ENCODE results near the gene HPSE2.
"Not testable (repeated sequence)": the region's sequence is repeated elsewhere in the genome, so short reads cannot be mapped to it uniquely, and the experiment has no call there.

Gene HPSE2

GRCh38 chr10:99161165-99161564 lies 74.5 kb downstream of the HPSE2 start:
- DNase-seq (ENCODE audit: low read depth): no peak

DNA sequence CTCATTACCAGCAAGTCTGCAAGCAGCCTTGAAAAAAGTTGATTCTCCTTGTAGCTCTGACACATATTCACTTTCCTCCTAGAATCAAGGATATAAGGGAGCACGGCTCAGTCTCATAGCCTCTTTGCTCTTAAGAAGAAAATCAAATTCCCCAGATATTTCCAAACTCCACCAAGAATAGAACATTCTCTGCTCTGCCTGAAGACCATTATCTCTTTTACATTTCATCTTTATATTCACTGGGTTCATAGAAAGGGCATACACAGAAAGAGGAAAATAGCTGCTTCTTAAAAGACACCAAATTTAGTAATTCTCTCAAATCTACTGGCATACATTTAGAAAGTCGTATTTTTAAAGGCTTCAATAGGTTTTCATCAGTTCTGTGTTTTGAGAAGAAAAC lies 92.0 kb downstream of the HPSE2 start:
- DNase-seq (ENCODE audit: low read depth): no peak

- DNase-seq (ENCODE audit: low read depth): no peak
Observed at GRCh38 chr10:99143011-99143410, 92.6 kb downstream of the HPSE2 start.

- not testable (repeated sequence) for DNase-seq (ENCODE audit: low read depth)
Observed at GRCh38 chr10:99132897-99133296, 102.8 kb downstream of the HPSE2 start.

DNA sequence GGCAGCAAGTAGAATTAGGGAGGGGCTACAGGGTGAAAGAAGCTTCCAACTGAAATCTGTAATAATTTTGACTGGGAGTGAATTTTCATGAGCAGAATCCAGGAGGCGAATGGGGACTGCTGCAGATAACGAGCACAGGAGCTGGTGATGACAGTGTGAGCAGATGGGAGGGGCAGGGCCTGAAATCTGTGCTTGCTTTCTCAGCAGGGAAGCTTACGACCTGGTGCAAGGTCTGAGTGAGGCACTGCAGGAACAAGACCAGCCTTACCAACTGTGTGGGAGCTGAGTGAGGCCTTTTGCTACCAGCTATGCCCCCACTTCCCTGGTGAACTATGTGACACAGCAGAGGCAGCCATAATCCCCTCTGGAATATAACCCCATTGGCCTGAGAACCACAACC lies 109.8 kb downstream of the HPSE2 start:
- no peak for DNase-seq (ENCODE audit: low read depth)

DNA sequence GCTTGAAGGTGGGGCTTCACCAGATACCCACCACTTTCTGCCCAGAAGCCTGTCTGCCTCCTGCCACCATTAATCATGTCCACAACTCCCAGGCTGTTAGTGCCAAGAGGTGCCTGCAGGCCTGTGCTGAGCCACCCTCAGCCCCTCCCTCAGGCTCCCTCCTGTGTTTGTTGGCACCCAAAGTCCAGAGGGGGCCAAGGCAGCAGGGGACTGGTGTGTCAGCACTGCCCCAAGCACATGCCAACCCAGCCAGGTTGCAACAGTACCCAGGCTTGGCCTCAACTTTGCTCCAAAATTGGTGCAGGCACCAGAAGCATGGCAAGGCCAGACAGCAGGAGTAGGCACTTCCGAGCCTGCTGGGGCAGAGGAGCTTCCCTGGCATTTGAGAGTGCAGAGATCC lies 111.3 kb downstream of the HPSE2 start:
- DNase-seq (ENCODE audit: low read depth): no peak

- no peak for DNase-seq (ENCODE audit: low read depth)
Observed at GRCh38 chr10:99123851-99124250, 111.8 kb downstream of the HPSE2 start.

- no peak for DNase-seq (ENCODE audit: low read depth)
Observed at GRCh38 chr10:99123336-99123735, 112.3 kb downstream of the HPSE2 start.

DNA sequence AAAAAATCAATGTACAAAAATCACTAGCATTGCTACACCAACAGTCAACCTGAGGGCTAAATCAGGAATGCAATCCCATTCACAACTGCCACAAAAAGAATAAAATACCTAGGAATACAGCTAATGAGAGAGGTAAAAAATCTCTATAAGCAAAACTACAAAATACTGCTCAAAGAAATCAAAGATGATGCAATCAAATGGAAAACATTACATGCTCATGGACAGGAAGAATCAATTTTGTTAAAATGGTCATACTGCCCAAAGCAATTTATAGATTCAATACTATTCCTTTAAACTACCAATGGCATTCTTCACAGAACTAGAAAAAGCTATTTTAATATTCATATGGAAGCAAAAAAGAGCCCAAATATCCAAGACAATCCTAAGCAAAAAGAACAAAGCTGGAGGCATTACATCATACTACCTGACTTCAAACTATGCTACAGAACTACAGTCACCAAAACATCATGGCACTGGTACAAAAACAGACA lies 116.3 kb downstream of the HPSE2 start:
- no peak for DNase-seq (ENCODE audit: low read depth)

- no peak for DNase-seq (ENCODE audit: low read depth)
Observed at GRCh38 chr10:99115703-99116102, 119.9 kb downstream of the HPSE2 start.

DNA sequence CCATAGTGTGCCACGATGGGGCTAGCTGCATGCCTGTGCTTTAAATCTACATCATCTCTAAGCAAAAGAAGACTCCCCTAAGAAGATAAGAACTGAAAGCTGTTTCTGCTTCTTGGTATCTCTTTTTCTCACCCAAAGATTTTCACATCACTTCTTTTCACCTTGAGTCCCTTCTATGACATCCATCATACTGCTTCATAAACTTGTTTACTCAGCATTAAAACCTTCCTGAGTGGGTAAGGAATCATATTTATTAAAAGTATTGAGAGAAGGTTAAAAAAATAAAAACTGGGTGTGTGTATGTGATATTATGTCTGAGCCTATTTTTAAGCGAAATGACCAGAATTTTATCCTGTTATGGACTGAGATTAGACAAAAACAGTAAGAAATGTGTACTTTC lies 150.3 kb downstream of the HPSE2 start:
- DNase-seq (ENCODE audit: low read depth): no peak

- DNase-seq (ENCODE audit: low read depth): no peak
Observed at GRCh38 chr10:99084161-99084560, 151.5 kb downstream of the HPSE2 start.

DNA sequence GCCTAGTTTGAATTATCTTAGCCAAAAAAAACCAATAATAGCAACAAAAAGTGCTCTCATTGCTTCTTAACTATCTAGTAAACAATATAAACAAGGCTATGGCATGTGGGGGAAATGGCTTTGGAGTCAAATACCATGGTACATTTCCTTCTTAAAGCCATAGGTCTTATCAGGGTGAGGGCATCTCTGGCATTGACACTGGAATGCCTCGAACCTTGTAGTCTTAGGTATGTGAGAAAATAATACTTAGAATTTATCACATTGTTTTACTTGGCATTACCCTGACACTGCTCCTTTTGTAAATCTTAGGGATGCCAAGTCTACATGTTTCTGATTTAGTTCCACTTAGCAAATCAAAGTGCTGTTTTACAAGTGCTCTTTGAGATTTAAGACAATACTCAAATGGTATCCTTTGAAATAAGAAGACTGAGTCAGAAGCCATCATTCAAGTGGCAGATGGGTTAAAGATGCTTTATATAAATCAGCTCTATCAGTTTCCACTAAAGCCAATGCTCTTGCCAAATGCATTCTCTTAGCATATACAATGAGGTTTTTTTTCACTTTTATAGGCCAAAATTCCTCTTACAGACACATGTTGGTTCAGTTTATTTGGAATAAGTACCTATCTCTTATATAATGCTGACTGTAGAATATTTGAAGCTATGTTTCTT lies 155.2 kb downstream of the HPSE2 start:
- DNase-seq (ENCODE audit: low read depth): no peak

DNA sequence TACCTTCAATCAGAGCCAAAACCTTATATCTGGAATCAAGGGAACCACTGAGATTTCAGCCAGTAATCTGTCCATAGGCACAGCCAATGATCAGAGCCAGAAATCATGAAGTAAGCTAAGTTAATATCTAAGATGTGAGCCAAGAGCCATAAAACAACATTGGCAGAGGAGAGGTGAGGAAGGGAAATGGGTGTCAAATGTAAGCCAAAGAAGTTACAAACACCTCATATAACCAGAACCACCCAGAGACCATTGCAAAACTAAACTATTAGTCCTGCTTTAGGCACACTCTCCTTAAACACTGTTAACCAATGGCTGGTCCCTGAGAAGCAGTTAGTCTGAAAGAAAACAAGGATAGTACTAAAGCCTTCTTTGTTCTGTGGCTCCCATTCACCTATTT lies 173.1 kb downstream of the HPSE2 start:
- DNase-seq (ENCODE audit: low read depth): no peak

GRCh38 chr10:99058762-99059161 lies 176.9 kb downstream of the HPSE2 start:
- DNase-seq (ENCODE audit: low read depth): no peak

- DNase-seq (ENCODE audit: low read depth): no peak
Observed at GRCh38 chr10:99057936-99058690, 177.5 kb downstream of the HPSE2 start.

- DNase-seq (ENCODE audit: low read depth): no peak
Observed at GRCh38 chr10:99045671-99046070, 190.0 kb downstream of the HPSE2 start.

DNA sequence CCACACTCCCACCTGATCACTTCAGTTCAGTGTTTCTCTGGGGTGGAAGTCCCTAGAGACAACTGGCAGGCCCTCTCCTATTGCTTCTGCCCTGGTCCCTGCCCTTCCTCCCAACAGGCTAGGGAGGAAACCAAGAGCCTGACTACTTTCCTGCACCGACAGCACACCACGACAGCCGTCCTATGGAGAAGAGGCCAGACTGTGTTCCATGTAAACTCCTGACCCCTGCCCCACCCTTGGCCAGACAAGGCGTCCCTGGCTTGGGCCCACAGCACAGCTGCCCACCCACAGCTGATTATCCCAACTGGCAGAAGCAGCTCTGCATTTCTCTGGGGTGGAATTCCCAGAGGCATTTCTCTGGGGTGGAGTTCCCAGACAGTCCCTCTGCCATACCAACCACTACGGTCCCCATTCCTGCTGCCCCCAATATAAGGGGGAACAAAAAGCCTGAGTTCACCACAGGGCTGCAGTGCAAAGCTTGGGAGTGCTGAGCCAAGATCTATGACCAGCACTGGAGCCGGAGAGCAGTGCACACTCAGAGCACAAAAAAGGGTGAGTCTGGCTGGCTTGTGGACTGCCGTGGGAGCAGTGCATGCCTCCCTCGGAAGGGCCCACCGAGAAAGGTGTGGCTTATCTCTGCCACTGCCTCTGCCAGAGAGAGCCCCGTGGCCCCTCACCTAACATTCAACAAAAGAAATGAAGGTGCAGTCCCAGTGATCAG lies 193.4 kb downstream of the HPSE2 start:
- no peak for DNase-seq (ENCODE audit: low read depth)

DNA sequence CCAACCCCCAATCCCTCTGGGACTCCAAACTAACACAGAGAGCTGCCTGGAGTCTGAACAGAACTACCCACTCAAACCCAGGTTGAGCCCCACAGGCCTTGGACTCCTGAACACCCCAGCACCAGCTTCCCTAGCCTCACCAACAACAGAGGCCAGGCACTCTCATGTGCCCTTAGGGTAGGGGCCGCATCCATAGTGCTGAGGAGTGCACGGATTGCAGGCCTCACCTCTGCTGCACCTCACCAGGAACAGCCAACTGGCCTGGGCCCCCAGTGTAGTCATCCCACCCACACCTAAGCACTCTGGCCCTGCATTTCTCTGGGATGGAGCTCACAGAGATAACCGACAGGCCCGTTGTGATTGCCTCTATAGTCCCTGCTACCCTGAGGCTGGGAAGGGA lies 194.2 kb downstream of the HPSE2 start:
- DNase-seq (ENCODE audit: low read depth): no peak

- DNase-seq (ENCODE audit: low read depth): no peak
Observed at GRCh38 chr10:99013885-99014284, 221.8 kb downstream of the HPSE2 start.

GRCh38 chr10:99010286-99010685 lies 225.4 kb downstream of the HPSE2 start:
- no peak for DNase-seq (ENCODE audit: low read depth)

DNA sequence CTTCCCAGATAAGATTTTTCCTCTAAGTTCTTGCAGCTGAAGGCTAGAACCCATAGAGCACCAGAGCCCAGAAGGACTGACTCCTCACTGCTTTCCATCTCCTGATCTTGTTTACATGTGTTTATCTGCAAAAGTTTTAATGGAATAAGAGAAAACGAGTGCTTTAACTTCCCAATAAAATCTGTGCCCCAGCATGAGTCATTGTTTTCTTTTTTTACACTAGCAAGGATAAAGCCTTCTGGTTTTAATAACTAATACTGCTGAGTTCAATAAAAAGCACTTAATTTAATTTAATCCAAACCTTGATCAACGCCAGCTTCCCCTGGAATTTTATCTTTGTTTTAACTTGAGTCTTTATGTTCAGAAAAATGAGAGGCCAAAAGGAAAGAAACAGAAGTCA lies 227.6 kb downstream of the HPSE2 start:
- no peak for DNase-seq (ENCODE audit: low read depth)

DNA sequence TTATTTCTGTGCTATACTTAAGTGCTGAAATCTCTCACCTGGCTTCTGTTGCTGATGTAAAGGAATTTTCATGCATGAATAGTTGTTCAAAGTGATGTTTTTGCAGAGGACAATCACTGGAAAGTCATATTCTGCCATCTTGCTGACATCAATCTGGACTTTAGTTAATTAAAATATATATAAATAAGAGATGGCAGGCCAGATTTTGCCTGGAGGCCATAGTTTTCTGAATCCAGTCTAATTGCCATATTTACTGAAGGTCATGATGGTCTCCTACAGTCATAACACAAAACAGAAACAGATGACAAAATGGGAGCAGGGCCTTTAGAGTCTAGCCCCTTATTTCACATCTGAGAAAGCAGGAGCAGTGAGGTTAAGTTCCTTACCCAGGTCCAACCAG lies 228.2 kb downstream of the HPSE2 start:
- DNase-seq (ENCODE audit: low read depth): no peak

Measured in stimulated activated CD8-positive, alpha-beta memory T cell treated with anti-CD3 and anti-CD28 coated beads, Interleukin-12 subunit alpha, Interleukin-12 subunit beta, amount 100 ng/mL, for 4 hours (primary cell).